Prostate gland (tissue), 2 donors: ENCODE measurements around the gene B4GALNT3. TPM values are rescaled to one million over a fixed set of nuclear protein-coding genes. Genes with fewer than 3 reads are reported as not detected.
A peak's percentile ranks its signal among the peaks of the same experiment; 100 is the strongest.

Source experiments
- DNase-seq: peaks from one replicate; pipeline ENCODE4 v3.0.0-alpha.2; 2019; ENCODE audit warnings: low spot score
- H3K27ac ChIP-seq, 2 donors: fragments of 200-600 bp; sonication (generic); 2 replicates each; pipeline ENCODE4 v1.5.1; 2017 to 2019
- H3K27me3 ChIP-seq: fragments of 200-600 bp; sonication (generic); replicated peaks from 2 replicates; pipeline ENCODE4 v1.5.1; 2019; ENCODE audit not compliant: insufficient read depth
- H3K36me3 ChIP-seq, 2 donors: fragments of 200-600 bp; sonication (generic); 1 replicate in 1 of 2; 2 replicates in 1 of 2; pipeline versions ENCODE4 v1.5.1 to v1.8.1; 2017 to 2019
- H3K4me1 ChIP-seq: fragments of 200-600 bp; sonication (generic); replicated peaks from 2 replicates; pipeline ENCODE4 v1.5.1; 2019
- H3K4me3 ChIP-seq, 2 donors: fragments of 200-600 bp; sonication (generic); 2 replicates each; pipeline ENCODE4 v1.5.1; 2017 to 2019
- H3K9me3 ChIP-seq: fragments of 200-600 bp; sonication (generic); 2 replicates; pipeline ENCODE4 v1.5.1; 2017
- POLR2A ChIP-seq: fragments of 450-650 bp; IDR thresholded peaks from one replicate; pipeline ENCODE4 v1.6.1; 2016; ENCODE audit warnings: antibody characterized with exemption, mild to moderate bottlenecking
- POLR2AphosphoS5 ChIP-seq: sonication (generic); formaldehyde crosslinking; IDR thresholded peaks from one replicate; pipeline ENCODE4 v1.6.1; 2017; ENCODE audit warnings: antibody characterized with exemption
- WGBS: methylation state at CpG from one replicate; pipeline ENCODE4 v1.1.5; 2018; 5-methylcytosine and 5-hydroxymethylcytosine counted together
- intact Hi-C: fragments of 100-400 bp; cut with DNase I; formaldehyde crosslinking; loops from one replicate; pipeline ENCODE4 v1.14.2; 2022
- total RNA-seq, 2 donors: library from RNA; depleted of rRNA; stranded (reverse); fragments of >200 nt; gene quantifications; one replicate each; pipeline ENCODE4 v1.1.0, GENCODE V29; 2016
- TF ChIP-seq, protein P1 (sequence below), 4 experiments: fragments of 200-600 bp in 2 of 4; fragments of 450-650 bp in 2 of 4; sonication (generic) in 2 of 4; IDR thresholded peaks; 1 replicate in 3 of 4; 2 replicates in 1 of 4; pipeline ENCODE4 v1.5.1; 2016 to 2019; ENCODE audit warnings: antibody characterized with exemption in 4 of 4, mild to moderate bottlenecking in 2 of 4, moderate library complexity in 2 of 4

Gene B4GALNT3
- total RNA-seq, 2 donors from 2014 or later = 7.1 to 16.3 TPM

DNA sequence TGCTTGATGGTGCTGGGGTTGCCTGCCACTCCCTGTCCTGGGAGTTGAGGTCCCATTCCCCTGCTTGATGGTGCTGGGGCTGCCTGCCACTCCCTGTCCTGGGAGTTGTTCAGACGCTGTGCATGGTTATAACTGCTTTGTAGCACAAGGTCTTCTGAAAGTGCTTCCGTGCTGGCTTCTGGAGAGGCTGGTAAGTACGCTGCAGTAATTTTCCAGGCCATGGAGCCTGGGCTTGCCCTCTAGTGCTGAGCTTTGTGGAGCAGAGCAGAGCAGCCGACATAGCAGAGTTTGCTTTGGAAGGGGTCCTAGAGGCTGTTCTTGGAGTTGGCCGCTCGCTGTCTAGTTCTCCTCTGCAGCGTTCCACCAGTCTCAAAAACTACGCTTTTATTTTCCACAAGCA lies 6.3 kb downstream of the B4GALNT3 start:
- H3K27ac ChIP-seq = no peak overlapping the region
- intact Hi-C loops = no loop called here
- DNase-seq = peak; percentile 33
- no peak for TF ChIP-seq POLR2AphosphoS5
- TF ChIP-seq POLR2A = no peak
- TF ChIP-seq, protein P1, sequence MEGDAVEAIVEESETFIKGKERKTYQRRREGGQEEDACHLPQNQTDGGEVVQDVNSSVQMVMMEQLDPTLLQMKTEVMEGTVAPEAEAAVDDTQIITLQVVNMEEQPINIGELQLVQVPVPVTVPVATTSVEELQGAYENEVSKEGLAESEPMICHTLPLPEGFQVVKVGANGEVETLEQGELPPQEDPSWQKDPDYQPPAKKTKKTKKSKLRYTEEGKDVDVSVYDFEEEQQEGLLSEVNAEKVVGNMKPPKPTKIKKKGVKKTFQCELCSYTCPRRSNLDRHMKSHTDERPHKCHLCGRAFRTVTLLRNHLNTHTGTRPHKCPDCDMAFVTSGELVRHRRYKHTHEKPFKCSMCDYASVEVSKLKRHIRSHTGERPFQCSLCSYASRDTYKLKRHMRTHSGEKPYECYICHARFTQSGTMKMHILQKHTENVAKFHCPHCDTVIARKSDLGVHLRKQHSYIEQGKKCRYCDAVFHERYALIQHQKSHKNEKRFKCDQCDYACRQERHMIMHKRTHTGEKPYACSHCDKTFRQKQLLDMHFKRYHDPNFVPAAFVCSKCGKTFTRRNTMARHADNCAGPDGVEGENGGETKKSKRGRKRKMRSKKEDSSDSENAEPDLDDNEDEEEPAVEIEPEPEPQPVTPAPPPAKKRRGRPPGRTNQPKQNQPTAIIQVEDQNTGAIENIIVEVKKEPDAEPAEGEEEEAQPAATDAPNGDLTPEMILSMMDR (IDR thresholded peaks at IDR 0.05) = no peak
- WGBS = 32% methylated on average over 8 of the region's 8 CpGs
- H3K36me3 ChIP-seq = no peaks in the 10 kb centered on the region
- H3K27me3 ChIP-seq = no peaks in the 10 kb centered on the region
- H3K4me1 ChIP-seq = no peaks in the 10 kb centered on the region
- no peak overlapping the region for H3K4me3 ChIP-seq
- H3K9me3 ChIP-seq = no peaks in the 10 kb centered on the region

DNA sequence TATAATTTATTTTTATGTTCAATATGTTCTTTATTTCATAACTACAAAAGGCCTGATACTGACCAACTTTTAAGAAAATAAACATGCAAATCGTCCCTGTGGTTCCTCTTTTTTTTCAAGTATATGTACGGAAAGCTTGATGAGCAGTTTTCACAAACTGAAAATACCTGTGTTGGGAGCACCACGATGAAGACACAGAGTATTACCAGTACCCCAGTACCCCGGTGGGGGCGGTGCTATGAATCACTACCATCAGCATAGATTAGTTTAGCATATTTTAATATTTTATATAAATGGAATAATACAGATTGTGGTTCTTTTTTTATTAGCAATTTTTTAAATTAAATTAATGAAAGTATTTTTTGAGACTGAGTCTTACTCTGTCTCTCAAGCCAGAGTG lies 7.0 kb downstream of the B4GALNT3 start:
- Histone ChIP-seq H3K4me3 (no peak overlapping the region), H3K36me3 (no peaks in the 10 kb centered on the region), H3K4me1 (no peaks in the 10 kb centered on the region), H3K27me3 (no peaks in the 10 kb centered on the region), H3K9me3 (no peaks in the 10 kb centered on the region), H3K27ac (no peak overlapping the region)
- TF ChIP-seq, protein P1 (IDR thresholded peaks at IDR 0.05) = no peak
- TF ChIP-seq POLR2A = no peak
- no peak for TF ChIP-seq POLR2AphosphoS5
- 88% methylated on average over 5 of the region's 5 CpGs for WGBS
- DNase-seq = no peak
- intact Hi-C loops = no loop called here

DNA sequence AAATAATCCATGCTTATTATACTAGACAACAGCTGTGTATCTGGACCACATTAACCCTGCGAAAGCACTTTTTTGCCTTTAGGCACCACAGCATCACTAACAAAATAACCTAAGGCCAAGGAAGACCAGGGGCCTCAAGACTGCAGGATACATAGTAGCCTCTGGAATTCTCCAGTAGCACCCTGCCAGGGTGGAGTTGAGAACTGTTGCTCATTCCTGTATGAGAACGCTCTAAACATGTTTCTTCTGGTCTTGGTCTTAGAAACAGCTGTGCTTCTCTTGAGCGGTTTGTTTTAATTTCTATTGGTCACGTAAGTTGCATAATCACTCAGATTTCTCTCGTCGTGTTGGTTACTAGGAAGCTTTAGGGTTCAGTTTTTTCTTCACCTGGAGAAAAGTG lies 7.9 kb downstream of the B4GALNT3 start:
- DNase-seq = no peak
- no peaks in the 10 kb centered on the region for H3K4me1 ChIP-seq
- no peak overlapping the region for H3K4me3 ChIP-seq
- no peak for TF ChIP-seq POLR2AphosphoS5
- TF ChIP-seq POLR2A = no peak
- TF ChIP-seq, protein P1 (IDR thresholded peaks at IDR 0.05) = no peak
- WGBS = 83% methylated on average over 6 of the region's 6 CpGs
- intact Hi-C loops = no loop called here
- no peaks in the 10 kb centered on the region for H3K27me3 ChIP-seq
- no peak overlapping the region for H3K27ac ChIP-seq
- no peaks in the 10 kb centered on the region for H3K36me3 ChIP-seq
- H3K9me3 ChIP-seq = no peaks in the 10 kb centered on the region

DNA sequence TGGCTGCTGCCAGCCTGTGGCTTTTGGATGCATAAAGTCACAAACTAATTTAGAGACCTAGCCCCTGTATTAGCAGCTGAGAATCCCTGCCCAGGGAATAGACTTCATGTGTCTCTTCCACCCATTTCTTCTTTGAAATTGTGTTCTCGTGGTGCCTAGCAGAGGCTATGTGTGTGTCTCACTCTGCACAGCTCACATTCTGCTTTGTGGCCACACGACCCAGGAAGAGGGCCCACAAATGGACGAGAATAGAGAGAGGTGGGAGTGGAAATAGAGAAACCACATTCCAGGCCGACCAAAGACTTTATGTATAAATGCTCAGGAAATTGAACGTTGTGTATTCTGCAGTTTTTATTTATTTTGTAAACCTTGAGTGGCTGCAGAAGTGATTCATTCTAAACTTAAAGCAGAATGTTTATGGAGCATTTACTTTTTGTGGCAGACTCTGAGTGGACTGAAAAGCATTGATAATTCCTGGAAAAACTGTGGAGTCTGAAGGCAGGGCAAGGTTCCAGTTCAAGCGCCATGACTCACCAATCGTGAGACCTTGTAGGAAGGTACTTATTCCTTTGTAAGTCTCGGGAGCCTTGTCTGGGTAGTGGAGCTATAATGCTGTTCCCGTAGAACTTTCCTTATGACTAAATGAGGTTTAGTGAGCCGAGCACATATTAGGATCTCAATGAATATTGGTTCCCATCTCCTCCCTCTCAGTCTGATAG lies 9.1 kb downstream of the B4GALNT3 start:
- no peak overlapping the region for H3K4me3 ChIP-seq
- H3K27me3 ChIP-seq = no peaks in the 10 kb centered on the region
- intact Hi-C loops = no loop called here
- no peaks in the 10 kb centered on the region for H3K36me3 ChIP-seq
- no peak for DNase-seq
- no peaks in the 10 kb centered on the region for H3K9me3 ChIP-seq
- H3K4me1 ChIP-seq = no peaks in the 10 kb centered on the region
- 72% methylated on average over 10 of the region's 10 CpGs for WGBS
- TF ChIP-seq POLR2AphosphoS5 (no peak), POLR2A (no peak)
- TF ChIP-seq, protein P1 (IDR thresholded peaks at IDR 0.05) = no peak
- no peak overlapping the region for H3K27ac ChIP-seq

DNA sequence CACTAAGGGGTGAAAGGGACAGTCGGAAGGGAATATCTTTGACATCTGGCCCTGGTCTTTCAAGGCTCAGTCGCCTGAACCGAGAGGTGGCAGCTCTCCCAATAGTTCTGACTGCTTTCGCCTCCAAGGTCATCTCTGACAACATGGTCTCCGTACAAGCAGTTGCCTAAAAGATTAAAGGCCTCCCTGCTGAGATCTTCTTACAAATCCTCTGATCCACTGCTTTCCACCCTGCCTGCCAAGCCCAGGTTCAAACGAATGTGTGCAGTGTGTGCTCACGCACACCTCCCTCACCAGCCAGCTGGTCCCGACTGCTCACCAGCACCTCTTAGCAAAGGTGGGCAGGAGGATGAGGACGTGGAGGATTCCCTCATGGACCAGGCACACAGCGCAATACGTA lies 10.4 kb downstream of the B4GALNT3 start:
- no peak for TF ChIP-seq POLR2A
- no peak for TF ChIP-seq POLR2AphosphoS5
- H3K4me3 ChIP-seq = no peak overlapping the region

More for the DNA sequence above, 10.4 kb downstream of the B4GALNT3 start:
- H3K27ac ChIP-seq = no peak overlapping the region
- WGBS = 73% methylated on average over 11 of the region's 11 CpGs
- no peaks in the 10 kb centered on the region for H3K9me3 ChIP-seq
- intact Hi-C loops = no loop called here
- H3K27me3 ChIP-seq = no peaks in the 10 kb centered on the region
- DNase-seq = no peak
- H3K36me3 ChIP-seq = no peaks in the 10 kb centered on the region
- no peaks in the 10 kb centered on the region for H3K4me1 ChIP-seq
